CD1c-positive myeloid dendritic cell (primary cell): ENCODE measurements around the gene PDXDC1.
"Not testable (repeated sequence)": the region's sequence is repeated elsewhere in the genome, so short reads cannot be mapped to it uniquely, and the experiment has no call there.

Source experiments
- DNase-seq: peaks from one replicate; pipeline ENCODE4 v3.0.0-alpha.2; 2016; ENCODE audit errors: extremely low spot score

Gene PDXDC1

GRCh38 chr16:15012941-15013340 is 38.1 kb downstream of the PDXDC1 start:
- not testable (repeated sequence) for DNase-seq

- not testable (repeated sequence) for DNase-seq
Observed at GRCh38 chr16:15015671-15016070, 40.8 kb downstream of the PDXDC1 start.

GRCh38 chr16:15016354-15016753 is 41.5 kb downstream of the PDXDC1 start:
- DNase-seq, result peak; percentile 10

- DNase-seq, result not testable (repeated sequence)
Observed at GRCh38 chr16:15016951-15017580, 42.2 kb downstream of the PDXDC1 start.

GRCh38 chr16:15021429-15021828 is 46.6 kb downstream of the PDXDC1 start:
- not testable (repeated sequence) for DNase-seq

GRCh38 chr16:15022194-15022593 is 47.4 kb downstream of the PDXDC1 start:
- peak; percentile 28 for DNase-seq

GRCh38 chr16:15023381-15024077 is 48.7 kb downstream of the PDXDC1 start:
- DNase-seq, result peak; percentile 48

- not testable (repeated sequence) for DNase-seq
Observed at GRCh38 chr16:15024858-15025199, 50.0 kb downstream of the PDXDC1 start.

- not testable (repeated sequence) for DNase-seq
Observed at GRCh38 chr16:15025234-15025951, 50.6 kb downstream of the PDXDC1 start.

GRCh38 chr16:15027051-15027450 is 52.2 kb downstream of the PDXDC1 start:
- DNase-seq, result not testable (repeated sequence)

GRCh38 chr16:15027503-15028344 is 52.9 kb downstream of the PDXDC1 start:
- DNase-seq, result not testable (repeated sequence)

- not testable (repeated sequence) for DNase-seq
Observed at GRCh38 chr16:15028345-15028715, 53.5 kb downstream of the PDXDC1 start.

GRCh38 chr16:15028801-15029698 is 54.2 kb downstream of the PDXDC1 start:
- DNase-seq, result not testable (repeated sequence)

GRCh38 chr16:15029749-15030148 is 54.9 kb downstream of the PDXDC1 start:
- not testable (repeated sequence) for DNase-seq

GRCh38 chr16:15031179-15031578 is 56.4 kb downstream of the PDXDC1 start:
- DNase-seq, result no peak

GRCh38 chr16:15031586-15031985 is 56.8 kb downstream of the PDXDC1 start:
- DNase-seq, result no peak

- DNase-seq, result no peak
Observed at GRCh38 chr16:15032547-15033308, 57.9 kb downstream of the PDXDC1 start.

- DNase-seq, result no peak
Observed at GRCh38 chr16:15033309-15033707, 58.5 kb downstream of the PDXDC1 start.

GRCh38 chr16:15034266-15035162 is 59.7 kb downstream of the PDXDC1 start:
- peak; percentile 11 for DNase-seq
